Hepatocyte (in vitro differentiated cells): ENCODE data around the gene SLC35A1. TPM values are rescaled to one million over a fixed set of nuclear protein-coding genes. Genes with fewer than 3 reads are reported as not detected.

Source experiments
- DNase-seq: peaks from one replicate; pipeline ENCODE4 v3.0.0-alpha.2; 2016; ENCODE audit warnings: low spot score
- H2AFZ ChIP-seq: fragments of 200-600 bp; sonication (generic); 2 replicates; pipeline ENCODE4 v1.6.0; 2016; ENCODE audit warnings: antibody characterized with exemption, mild to moderate bottlenecking
- H3K27ac ChIP-seq: fragments of 200-600 bp; sonication (generic); 2 replicates; pipeline ENCODE4 v1.5.1; 2016; ENCODE audit warnings: mild to moderate bottlenecking
- H3K27me3 ChIP-seq: fragments of 200-600 bp; sonication (generic); 2 replicates; pipeline ENCODE4 v1.6.1; 2016
- H3K36me3 ChIP-seq: fragments of 200-600 bp; sonication (generic); replicated peaks from 2 replicates; pipeline ENCODE4 v1.5.1; 2016; ENCODE audit warnings: low read depth; ENCODE audit not compliant: insufficient read depth
- H3K4me1 ChIP-seq: fragments of 200-600 bp; sonication (generic); 2 replicates; pipeline ENCODE4 v1.5.1; 2016; ENCODE audit warnings: mild to moderate bottlenecking, moderate library complexity; ENCODE audit not compliant: insufficient read depth
- H3K4me2 ChIP-seq: fragments of 200-600 bp; sonication (generic); 2 replicates; pipeline ENCODE4 v1.6.0; 2016
- H3K4me3 ChIP-seq: fragments of 200-600 bp; sonication (generic); 2 replicates; pipeline ENCODE4 v1.5.1; 2016; ENCODE audit warnings: mild to moderate bottlenecking
- H3K79me2 ChIP-seq: fragments of 200-600 bp; sonication (generic); 2 replicates; pipeline ENCODE4 v1.6.0; 2017; ENCODE audit warnings: mild to moderate bottlenecking
- H3K9me2 ChIP-seq: fragments of 200-600 bp; sonication (generic); replicated peaks from 2 replicates; pipeline ENCODE4 v1.6.0; 2017; ENCODE audit warnings: mild to moderate bottlenecking; ENCODE audit not compliant: insufficient read depth
- H3K9me3 ChIP-seq: fragments of 200-600 bp; sonication (generic); 2 replicates; pipeline ENCODE4 v1.5.1; 2016; ENCODE audit warnings: low read depth, mild to moderate bottlenecking
- H4K20me1 ChIP-seq: fragments of 200-600 bp; sonication (generic); 2 replicates; pipeline ENCODE4 v1.6.0; 2016; ENCODE audit warnings: mild to moderate bottlenecking; ENCODE audit not compliant: insufficient read depth, poor library complexity, severe bottlenecking
- CTCF ChIP-seq: fragments of 200-600 bp; sonication (generic); IDR thresholded peaks from 2 replicates; pipeline ENCODE4 v1.5.1; 2016; ENCODE audit warnings: antibody characterized with exemption, mild to moderate bottlenecking; ENCODE audit not compliant: poor library complexity
- EZH2 ChIP-seq: fragments of 200-600 bp; sonication (generic); IDR thresholded peaks from 2 replicates; pipeline ENCODE4 v1.6.1; 2016; ENCODE audit warnings: antibody characterized with exemption, mild to moderate bottlenecking, borderline replicate concordance
- EZH2phosphoT487 ChIP-seq: fragments of 200-600 bp; sonication (generic); IDR thresholded peaks from one replicate; pipeline ENCODE4 v1.6.1; 2018; ENCODE audit warnings: antibody characterized with exemption, mild to moderate bottlenecking, low read depth, moderate library complexity; ENCODE audit not compliant: unreplicated experiment, severe bottlenecking
- WGBS: methylation state at CpG from one replicate; pipeline ENCODE4 v1.1.6; 2016; ENCODE audit warnings: low lambda C conversion rate; ENCODE audit errors: missing lambda C conversion rate; 5-methylcytosine and 5-hydroxymethylcytosine counted together
- polyA plus RNA-seq: library from polyadenylated mRNA; unstranded; fragments of >200 nt; fragmentation: Nextera tagmentation; extraction: Ambion mirVana; gene quantifications from 2 replicates; pipeline ENCODE4 v1.2.1, GENCODE V29; 2016
- total RNA-seq: library from RNA; depleted of rRNA; stranded (reverse); fragments of >200 nt; gene quantifications from 2 replicates; pipeline ENCODE4 v1.2.3, GENCODE V29; 2014

The SLC35A1 gene
- total RNA-seq (26.2 and 28.3 TPM in 2 replicates), polyA plus RNA-seq (20.1 and 30.3 TPM in 2 replicates)

- peaks cover 7% of the 10 kb centered on the region for H3K4me1 ChIP-seq
Measured at GRCh38 chr6:87472525-87473418, at the start of gene SLC35A1. Gene SLC35A1 (plus strand): TSS chr6:87472974. CDS start chr6:87473004, 30 bp downstream.

GRCh38 chr6:87426789-87427188, 46.0 kb upstream of the SLC35A1 start:
- Histone ChIP-seq H3K79me2 (no peaks in the 10 kb centered on the region), H4K20me1 (no peaks in the 10 kb centered on the region), H3K4me1 (no peaks in the 10 kb centered on the region), H3K4me3 (no peak overlapping the region), H3K9me3 (no peaks in the 10 kb centered on the region), H2AFZ (no peak overlapping the region), H3K4me2 (no peak overlapping the region), H3K27ac (no peak overlapping the region), H3K9me2 (no peaks in the 10 kb centered on the region), H3K27me3 (peaks cover 2% of the 10 kb centered on the region), H3K36me3 (no peaks in the 10 kb centered on the region)
- WGBS: 97% methylated on average over 4 of the region's 4 CpGs
- DNase-seq: no peak
- TF ChIP-seq EZH2phosphoT487 (no peak), CTCF (no peak), EZH2 (no peak)

More at GRCh38 chr6:87472525-87473418, at the start of gene SLC35A1:
- Histone ChIP-seq H3K9me2 (no peaks in the 10 kb centered on the region), H3K27me3 (no peaks in the 10 kb centered on the region), H3K4me3 (peak within 1 kb of the TSS; percentile 97), H3K36me3 (no peaks in the 10 kb centered on the region), H3K79me2 (peaks cover 36% of the 10 kb centered on the region), H2AFZ (peak within 1 kb of the TSS; percentile 92), H4K20me1 (peaks cover 5% of the 10 kb centered on the region), H3K27ac (peak within 1 kb of the TSS; percentile 95), H3K9me3 (no peaks in the 10 kb centered on the region), H3K4me2 (peak within 1 kb of the TSS; percentile 93)
- TF ChIP-seq EZH2 (no peak), EZH2phosphoT487 (no peak), CTCF (no peak)
- WGBS: under 1% methylated on average over 49 of the region's 70 CpGs
- peak; percentile 89 for DNase-seq

GRCh38 chr6:87430499-87430898, 42.3 kb upstream of the SLC35A1 start:
- H3K36me3 ChIP-seq: no peaks in the 10 kb centered on the region
- no peak overlapping the region for H2AFZ ChIP-seq
- H3K4me3 ChIP-seq: no peak overlapping the region
- no peaks in the 10 kb centered on the region for H4K20me1 ChIP-seq
- H3K79me2 ChIP-seq: no peaks in the 10 kb centered on the region
- no peak for TF ChIP-seq EZH2phosphoT487
- no peak overlapping the region for H3K27ac ChIP-seq
- H3K9me3 ChIP-seq: no peaks in the 10 kb centered on the region
- DNase-seq: no peak
- H3K4me2 ChIP-seq: no peak overlapping the region
- peaks cover 2% of the 10 kb centered on the region for H3K27me3 ChIP-seq
- H3K9me2 ChIP-seq: no peaks in the 10 kb centered on the region
- H3K4me1 ChIP-seq: no peaks in the 10 kb centered on the region
- 74% methylated on average over 3 of the region's 3 CpGs for WGBS

GRCh38 chr6:87431263-87431662, 41.5 kb upstream of the SLC35A1 start:
- Histone ChIP-seq H3K9me2 (no peaks in the 10 kb centered on the region), H3K36me3 (no peaks in the 10 kb centered on the region), H3K27me3 (peaks cover 2% of the 10 kb centered on the region), H3K4me1 (no peaks in the 10 kb centered on the region), H3K9me3 (no peaks in the 10 kb centered on the region), H2AFZ (no peak overlapping the region), H3K79me2 (no peaks in the 10 kb centered on the region), H3K4me2 (no peak overlapping the region), H4K20me1 (no peaks in the 10 kb centered on the region), H3K27ac (no peak overlapping the region), H3K4me3 (no peak overlapping the region)
- WGBS: 94% methylated on average over 5 of the region's 5 CpGs
- TF ChIP-seq EZH2: no peak
- no peak for TF ChIP-seq EZH2phosphoT487
- no peak for TF ChIP-seq CTCF
- no peak for DNase-seq
